ENCODE measurements around the gene MICB. TPM values are rescaled to one million over a fixed set of nuclear protein-coding genes. Genes with fewer than 3 reads are reported as not detected.

MICB gene
- total RNA-seq, 4 donors from 2014 or later: 0.61 to 2.6 (median 1.2) TPM

DNA sequence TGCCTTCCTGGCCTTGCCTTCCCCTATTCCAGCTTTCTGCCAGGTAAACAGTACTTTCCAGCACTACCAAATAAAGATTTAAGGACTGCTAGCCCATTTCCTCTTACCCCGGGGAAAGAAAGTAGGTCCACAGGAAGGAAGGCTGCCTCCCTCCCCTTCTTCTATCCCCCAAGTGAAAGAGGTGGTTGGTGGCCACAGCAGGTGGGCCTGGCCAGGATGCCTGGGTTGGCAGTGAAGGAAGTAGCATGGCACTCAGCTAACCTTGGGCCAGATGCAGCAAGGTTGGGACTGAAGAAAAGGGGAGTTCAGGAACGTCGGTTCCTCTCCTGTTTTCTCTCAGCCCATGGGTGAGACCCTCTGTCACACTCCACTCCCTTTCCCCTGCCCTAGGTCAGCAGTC is 58.4 kb downstream of the MICB start:
- no peak for DNase-seq (ENCODE audit: low spot score in 2 of 2)
- H3K4me3 ChIP-seq (ENCODE audit: low read depth, poor library complexity, severe bottlenecking): no peak overlapping the region
- TF ChIP-seq, protein P1, sequence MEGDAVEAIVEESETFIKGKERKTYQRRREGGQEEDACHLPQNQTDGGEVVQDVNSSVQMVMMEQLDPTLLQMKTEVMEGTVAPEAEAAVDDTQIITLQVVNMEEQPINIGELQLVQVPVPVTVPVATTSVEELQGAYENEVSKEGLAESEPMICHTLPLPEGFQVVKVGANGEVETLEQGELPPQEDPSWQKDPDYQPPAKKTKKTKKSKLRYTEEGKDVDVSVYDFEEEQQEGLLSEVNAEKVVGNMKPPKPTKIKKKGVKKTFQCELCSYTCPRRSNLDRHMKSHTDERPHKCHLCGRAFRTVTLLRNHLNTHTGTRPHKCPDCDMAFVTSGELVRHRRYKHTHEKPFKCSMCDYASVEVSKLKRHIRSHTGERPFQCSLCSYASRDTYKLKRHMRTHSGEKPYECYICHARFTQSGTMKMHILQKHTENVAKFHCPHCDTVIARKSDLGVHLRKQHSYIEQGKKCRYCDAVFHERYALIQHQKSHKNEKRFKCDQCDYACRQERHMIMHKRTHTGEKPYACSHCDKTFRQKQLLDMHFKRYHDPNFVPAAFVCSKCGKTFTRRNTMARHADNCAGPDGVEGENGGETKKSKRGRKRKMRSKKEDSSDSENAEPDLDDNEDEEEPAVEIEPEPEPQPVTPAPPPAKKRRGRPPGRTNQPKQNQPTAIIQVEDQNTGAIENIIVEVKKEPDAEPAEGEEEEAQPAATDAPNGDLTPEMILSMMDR (IDR thresholded peaks at IDR 0.05): no peak
- TF ChIP-seq POLR2A (IDR thresholded peaks at IDR 0.05): no peak
- WGBS, 2 donors: 65 to 91% methylated on average over 3 of the region's 3 CpGs
- intact Hi-C loops (cut with DNase I; ENCODE audit: low total_unique reads): no loop called here

DNA sequence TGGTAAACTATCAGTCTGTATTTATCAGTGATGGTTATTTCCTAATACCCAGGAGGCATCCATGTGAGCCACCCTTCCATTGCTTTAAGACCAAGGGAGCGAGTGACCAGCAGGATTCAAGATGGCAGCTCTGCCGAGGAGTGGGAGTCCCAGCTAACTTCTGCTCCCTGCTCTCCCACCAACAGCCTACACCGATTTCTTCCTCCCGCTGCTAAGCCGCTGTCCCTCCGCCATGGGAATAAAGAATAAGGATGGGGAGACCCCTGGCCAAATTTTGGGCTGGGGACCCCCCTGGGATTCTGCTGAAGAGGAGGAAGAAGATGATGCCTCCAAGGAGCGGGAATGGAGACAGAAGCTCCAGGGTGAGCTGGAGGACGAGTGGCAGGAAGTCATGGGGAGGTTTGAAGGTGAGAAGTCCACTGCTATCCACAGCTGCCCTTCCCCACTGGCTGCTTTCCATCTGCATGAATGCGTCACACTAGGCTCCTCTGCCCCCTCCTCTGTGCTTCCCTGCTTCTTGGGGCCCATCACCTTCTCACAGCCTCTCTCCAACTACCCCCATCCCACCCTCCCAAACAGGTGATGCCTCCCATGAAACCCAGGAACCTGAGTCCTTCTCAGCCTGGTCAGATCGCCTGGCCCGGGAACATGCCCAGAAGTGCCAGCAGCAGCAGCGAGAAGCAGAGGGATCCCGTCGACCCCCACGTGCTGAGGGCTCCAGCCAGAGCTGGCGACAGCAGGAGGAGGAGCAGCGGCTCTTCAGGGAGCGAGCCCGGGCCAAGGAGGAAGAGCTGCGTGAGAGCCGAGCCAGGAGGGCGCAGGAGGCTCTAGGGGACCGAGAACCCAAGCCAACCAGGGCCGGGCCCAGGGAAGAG is 59.7 kb downstream of the MICB start:
- no peak overlapping the region for H3K4me3 ChIP-seq (ENCODE audit: low read depth, poor library complexity, severe bottlenecking)
- no peak for TF ChIP-seq POLR2A (IDR thresholded peaks at IDR 0.05)
- TF ChIP-seq, protein P1 (IDR thresholded peaks at IDR 0.05): no peak
- intact Hi-C loops (cut with DNase I; ENCODE audit: low total_unique reads): no loop called here
- 75 to 76% methylated on average over 24 of the region's 24 CpGs for WGBS, 2 donors
- DNase-seq (ENCODE audit: low spot score in 2 of 2): no peak

DNA sequence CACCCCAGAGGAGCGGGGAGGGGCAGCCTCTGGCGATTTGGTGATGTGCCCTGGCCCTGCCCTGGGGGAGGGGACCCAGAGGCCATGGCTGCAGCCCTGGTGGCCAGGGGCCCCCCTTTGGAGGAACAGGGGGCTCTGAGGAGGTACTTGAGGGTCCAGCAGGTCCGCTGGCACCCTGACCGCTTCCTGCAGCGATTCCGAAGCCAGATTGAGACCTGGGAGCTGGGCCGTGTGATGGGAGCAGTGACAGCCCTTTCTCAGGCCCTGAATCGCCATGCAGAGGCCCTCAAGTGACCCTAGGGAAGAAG is 60.3 kb downstream of the MICB start:
- no peak overlapping the region for H3K4me3 ChIP-seq (ENCODE audit: low read depth, poor library complexity, severe bottlenecking)
- 75 to 78% methylated on average over 8 of the region's 8 CpGs for WGBS, 2 donors
- TF ChIP-seq POLR2A (IDR thresholded peaks at IDR 0.05): no peak
- TF ChIP-seq, protein P1 (IDR thresholded peaks at IDR 0.05): no peak
- no peak for DNase-seq (ENCODE audit: low spot score in 2 of 2)
- intact Hi-C loops (cut with DNase I; ENCODE audit: low total_unique reads): no loop called here

DNA sequence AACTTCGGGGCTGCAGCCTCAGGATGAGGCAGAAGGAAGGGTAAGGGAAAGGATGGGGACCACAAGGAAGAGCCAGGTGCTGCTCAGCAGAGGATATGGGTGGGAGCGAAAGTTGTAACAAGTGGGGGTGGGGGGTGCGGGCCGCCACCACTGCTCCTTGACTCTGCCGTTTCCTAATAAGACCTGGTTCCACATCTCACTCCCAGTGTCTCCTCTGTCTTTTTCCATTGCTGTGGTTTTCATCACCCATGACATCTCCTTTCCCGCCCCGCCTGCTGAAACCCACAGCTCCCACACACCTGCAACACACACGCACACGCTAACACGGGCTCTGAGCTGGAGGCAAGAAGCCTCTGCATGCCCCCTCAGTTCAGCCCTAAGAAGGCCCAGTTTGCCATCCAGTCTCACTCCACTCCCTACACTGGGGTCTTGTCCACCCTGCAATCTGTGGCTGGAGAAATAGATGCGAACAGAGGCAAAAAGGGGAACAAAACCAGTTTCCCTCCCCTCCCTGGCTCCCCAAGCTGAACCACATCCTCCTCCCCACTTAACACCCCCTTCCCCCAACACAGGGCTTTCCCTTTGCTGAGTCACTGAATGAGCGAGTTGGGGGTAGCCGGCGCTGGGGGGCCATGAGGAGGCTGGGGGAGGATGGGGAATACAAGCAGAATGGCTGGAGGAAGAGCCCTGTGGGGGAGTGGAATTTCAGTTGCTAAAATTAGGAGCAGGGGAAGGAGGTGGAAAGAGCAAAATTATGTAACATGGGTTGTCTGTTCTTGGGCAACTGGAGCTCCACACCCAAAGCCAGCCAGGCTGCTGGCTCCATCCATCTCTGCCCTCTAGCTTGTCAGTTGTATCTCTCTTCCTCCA is 60.9 kb downstream of the MICB start:
- intact Hi-C loops (cut with DNase I; ENCODE audit: low total_unique reads): no loop called here
- DNase-seq (ENCODE audit: low spot score in 2 of 2): no peak
- H3K4me3 ChIP-seq (ENCODE audit: low read depth, poor library complexity, severe bottlenecking): no peak overlapping the region
- TF ChIP-seq, protein P1 (IDR thresholded peaks at IDR 0.05): no peak
- TF ChIP-seq POLR2A (IDR thresholded peaks at IDR 0.05): no peak
- 78 to 79% methylated on average over 14 of the region's 14 CpGs for WGBS, 2 donors

DNA sequence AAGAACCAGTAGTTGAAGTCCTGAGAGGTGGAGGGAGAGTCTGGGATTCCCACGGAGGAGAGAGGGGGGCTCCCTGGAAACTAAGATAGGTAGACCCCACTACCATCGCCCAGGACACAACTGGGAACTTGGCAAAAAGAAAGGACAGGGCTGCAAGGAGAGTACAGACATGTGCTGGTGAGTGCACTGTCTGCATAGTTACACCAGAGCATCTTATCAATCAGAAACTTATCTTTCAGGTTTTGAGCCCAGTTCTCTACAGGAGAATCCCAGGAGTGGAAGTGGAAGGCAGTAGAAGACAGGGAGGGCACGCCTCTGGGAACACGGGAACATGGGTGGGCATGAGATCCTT is 61.6 kb downstream of the MICB start:
- DNase-seq (ENCODE audit: low spot score in 2 of 2): no peak
- WGBS, 2 donors: 67 to 69% methylated on average over 4 of the region's 4 CpGs
- H3K4me3 ChIP-seq (ENCODE audit: low read depth, poor library complexity, severe bottlenecking): no peak overlapping the region
- TF ChIP-seq, protein P1 (IDR thresholded peaks at IDR 0.05): no peak
- no peak for TF ChIP-seq POLR2A (IDR thresholded peaks at IDR 0.05)
- intact Hi-C loops (cut with DNase I; ENCODE audit: low total_unique reads): no loop called here
